ENCODE data around the gene FHOD1. TPM values are rescaled to one million over a fixed set of nuclear protein-coding genes. Genes with fewer than 3 reads are reported as not detected.

FHOD1 gene
- total and polyA plus RNA-seq, 2 of the 13 experiments (the other 11 are each of a cell fraction or from before 2014, with no cell fraction given), result 20.0 to 20.8 TPM

DNA sequence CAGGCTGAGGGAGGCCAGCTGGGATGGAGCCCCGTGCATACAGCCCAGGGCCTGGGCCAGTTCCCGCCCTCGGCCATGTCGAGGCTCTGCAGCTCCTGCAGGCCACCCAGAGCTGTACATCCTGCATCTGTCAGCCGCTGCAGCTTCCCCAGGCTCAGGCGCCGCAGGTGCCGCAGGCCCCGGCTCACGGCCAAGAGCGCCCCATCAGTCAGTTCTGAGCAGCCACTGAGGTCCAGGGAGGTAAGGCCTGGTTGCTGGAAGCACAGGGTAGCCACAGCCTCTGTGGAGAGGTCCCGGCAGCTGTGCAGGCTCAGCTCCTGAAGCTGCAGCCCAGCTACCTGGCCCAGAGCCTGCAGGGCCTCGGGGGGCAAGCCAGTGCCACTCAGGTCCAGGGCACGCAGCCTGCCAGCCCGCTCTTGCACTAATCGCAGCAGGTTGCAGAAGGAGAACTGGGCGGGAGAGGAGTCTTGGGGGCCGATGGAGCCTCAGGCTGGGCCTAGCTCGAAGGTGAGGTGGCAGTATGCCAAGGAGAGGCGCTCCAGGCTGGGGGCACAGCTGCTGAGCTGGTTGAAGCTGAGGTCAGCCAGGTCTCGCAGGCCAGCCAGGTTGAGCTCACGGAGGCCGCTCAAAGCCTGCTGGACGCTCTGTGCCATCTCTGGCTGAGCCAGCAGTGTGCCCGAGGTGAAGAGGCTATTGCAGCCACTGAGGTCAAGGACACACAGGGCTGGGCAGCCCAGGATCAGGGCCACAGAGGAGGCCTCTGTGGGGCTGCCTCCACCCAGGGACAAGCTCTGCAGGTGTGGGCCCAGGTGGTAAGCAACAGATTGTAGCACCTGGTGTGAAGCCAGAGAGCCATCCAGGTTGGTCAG, 37.0 kb downstream of the FHOD1 start (continued):
- TF ChIP-seq TAF15 (IDR thresholded peaks at IDR 0.05; ENCODE audit: low read depth, low read length, poor library complexity, severe bottlenecking) (no peak), PITX1 (CRISPR knock-in tag; IDR thresholded peaks at IDR 0.05) (0 out of 2 replicates have a peak, but pooled peaks have one; percentile 31), ATM (IDR thresholded peaks at IDR 0.05; ENCODE audit: borderline replicate concordance) (no peak), GATAD2A (CRISPR knock-in tag; IDR thresholded peaks at IDR 0.05) (peak; percentile 44), NAIF1 (CRISPR knock-in tag; IDR thresholded peaks at IDR 0.05; ENCODE audit: borderline replicate concordance) (no peak), ZNF615 (CRISPR knock-in tag; IDR thresholded peaks at IDR 0.05; ENCODE audit: borderline replicate concordance) (no peak), SPEN (CRISPR knock-in tag; IDR thresholded peaks at IDR 0.05; ENCODE audit: low read depth) (no peak), ZNF672 (CRISPR knock-in tag; IDR thresholded peaks at IDR 0.05) (0 out of 2 replicates have a peak, but pooled peaks have one; percentile 59), ZNF547 (CRISPR knock-in tag; IDR thresholded peaks at IDR 0.05) (no peak), FOSL2 (CRISPR knock-in tag; IDR thresholded peaks at IDR 0.05) (no peak), NBN (conservative IDR thresholded peaks at IDR 0.05) (no peak), MIER2 (CRISPR knock-in tag; IDR thresholded peaks at IDR 0.05) (no peak), ZFP90 (CRISPR knock-in tag; IDR thresholded peaks at IDR 0.05; ENCODE audit: borderline replicate concordance) (no peak), RARA (CRISPR knock-in tag; IDR thresholded peaks at IDR 0.05) (peak; percentile 70), IRX3 (CRISPR knock-in tag; IDR thresholded peaks at IDR 0.05; ENCODE audit: borderline replicate concordance, low read depth) (no peak), PAX8 (CRISPR knock-in tag; IDR thresholded peaks at IDR 0.05; ENCODE audit: borderline replicate concordance) (no peak), ZNF234 (CRISPR knock-in tag; conservative IDR thresholded peaks at IDR 0.05) (no peak), RFX5 (IDR thresholded peaks at IDR 0.05; ENCODE audit: low read depth, low read length) (no peak), CC2D1A (CRISPR knock-in tag; IDR thresholded peaks at IDR 0.05) (no peak), NKX3-1 (CRISPR knock-in tag; IDR thresholded peaks at IDR 0.05) (no peak)
- TF ChIP-seq, protein P1, sequence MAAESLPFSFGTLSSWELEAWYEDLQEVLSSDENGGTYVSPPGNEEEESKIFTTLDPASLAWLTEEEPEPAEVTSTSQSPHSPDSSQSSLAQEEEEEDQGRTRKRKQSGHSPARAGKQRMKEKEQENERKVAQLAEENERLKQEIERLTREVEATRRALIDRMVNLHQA (CRISPR knock-in tag; IDR thresholded peaks at IDR 0.05), result no peak
- TF ChIP-seq, protein P2, sequence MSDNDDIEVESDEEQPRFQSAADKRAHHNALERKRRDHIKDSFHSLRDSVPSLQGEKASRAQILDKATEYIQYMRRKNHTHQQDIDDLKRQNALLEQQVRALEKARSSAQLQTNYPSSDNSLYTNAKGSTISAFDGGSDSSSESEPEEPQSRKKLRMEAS (IDR thresholded peaks at IDR 0.05), result peak; percentile 29; the same call in 1 of the 2 replicates
- TF ChIP-seq, protein P3, sequence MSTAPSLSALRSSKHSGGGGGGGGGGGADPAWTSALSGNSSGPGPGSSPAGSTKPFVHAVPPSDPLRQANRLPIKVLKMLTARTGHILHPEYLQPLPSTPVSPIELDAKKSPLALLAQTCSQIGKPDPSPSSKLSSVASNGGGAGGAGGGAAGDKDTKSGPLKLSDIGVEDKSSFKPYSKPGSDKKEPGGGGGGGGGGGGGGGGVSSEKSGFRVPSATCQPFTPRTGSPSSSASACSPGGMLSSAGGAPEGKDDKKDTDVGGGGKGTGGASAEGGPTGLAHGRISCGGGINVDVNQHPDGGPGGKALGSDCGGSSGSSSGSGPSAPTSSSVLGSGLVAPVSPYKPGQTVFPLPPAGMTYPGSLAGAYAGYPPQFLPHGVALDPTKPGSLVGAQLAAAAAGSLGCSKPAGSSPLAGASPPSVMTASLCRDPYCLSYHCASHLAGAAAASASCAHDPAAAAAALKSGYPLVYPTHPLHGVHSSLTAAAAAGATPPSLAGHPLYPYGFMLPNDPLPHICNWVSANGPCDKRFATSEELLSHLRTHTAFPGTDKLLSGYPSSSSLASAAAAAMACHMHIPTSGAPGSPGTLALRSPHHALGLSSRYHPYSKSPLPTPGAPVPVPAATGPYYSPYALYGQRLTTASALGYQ (CRISPR knock-in tag; IDR thresholded peaks at IDR 0.05), result no peak
- TF ChIP-seq, protein P4, sequence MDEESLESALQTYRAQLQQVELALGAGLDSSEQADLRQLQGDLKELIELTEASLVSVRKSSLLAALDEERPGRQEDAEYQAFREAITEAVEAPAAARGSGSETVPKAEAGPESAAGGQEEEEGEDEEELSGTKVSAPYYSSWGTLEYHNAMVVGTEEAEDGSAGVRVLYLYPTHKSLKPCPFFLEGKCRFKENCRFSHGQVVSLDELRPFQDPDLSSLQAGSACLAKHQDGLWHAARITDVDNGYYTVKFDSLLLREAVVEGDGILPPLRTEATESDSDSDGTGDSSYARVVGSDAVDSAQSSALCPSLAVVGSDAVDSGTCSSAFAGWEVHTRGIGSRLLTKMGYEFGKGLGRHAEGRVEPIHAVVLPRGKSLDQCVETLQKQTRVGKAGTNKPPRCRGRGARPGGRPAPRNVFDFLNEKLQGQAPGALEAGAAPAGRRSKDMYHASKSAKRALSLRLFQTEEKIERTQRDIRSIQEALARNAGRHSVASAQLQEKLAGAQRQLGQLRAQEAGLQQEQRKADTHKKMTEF (CRISPR knock-in tag; IDR thresholded peaks at IDR 0.05), result no peak
- TF ChIP-seq, protein P5, sequence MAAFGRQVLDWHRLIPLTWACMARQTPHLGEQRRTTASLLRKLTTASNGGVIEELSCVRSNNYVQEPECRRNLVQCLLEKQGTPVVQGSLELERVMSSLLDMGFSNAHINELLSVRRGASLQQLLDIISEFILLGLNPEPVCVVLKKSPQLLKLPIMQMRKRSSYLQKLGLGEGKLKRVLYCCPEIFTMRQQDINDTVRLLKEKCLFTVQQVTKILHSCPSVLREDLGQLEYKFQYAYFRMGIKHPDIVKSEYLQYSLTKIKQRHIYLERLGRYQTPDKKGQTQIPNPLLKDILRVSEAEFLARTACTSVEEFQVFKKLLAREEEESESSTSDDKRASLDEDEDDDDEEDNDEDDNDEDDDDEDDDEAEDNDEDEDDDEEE (CRISPR knock-in tag; IDR thresholded peaks at IDR 0.05), result no peak
- TF ChIP-seq, protein P6, sequence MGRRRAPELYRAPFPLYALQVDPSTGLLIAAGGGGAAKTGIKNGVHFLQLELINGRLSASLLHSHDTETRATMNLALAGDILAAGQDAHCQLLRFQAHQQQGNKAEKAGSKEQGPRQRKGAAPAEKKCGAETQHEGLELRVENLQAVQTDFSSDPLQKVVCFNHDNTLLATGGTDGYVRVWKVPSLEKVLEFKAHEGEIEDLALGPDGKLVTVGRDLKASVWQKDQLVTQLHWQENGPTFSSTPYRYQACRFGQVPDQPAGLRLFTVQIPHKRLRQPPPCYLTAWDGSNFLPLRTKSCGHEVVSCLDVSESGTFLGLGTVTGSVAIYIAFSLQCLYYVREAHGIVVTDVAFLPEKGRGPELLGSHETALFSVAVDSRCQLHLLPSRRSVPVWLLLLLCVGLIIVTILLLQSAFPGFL (CRISPR knock-in tag; IDR thresholded peaks at IDR 0.05), result no peak
